ENCODE results near the gene BABAM1.
"Not testable (repeated sequence)": the region's sequence is repeated elsewhere in the genome, so short reads cannot be mapped to it uniquely, and the experiment has no call there.

BABAM1 gene

GRCh38 chr19:17275441-17276175 lies 8.4 kb downstream of the BABAM1 start:
- DNase-seq = no peak

DNA sequence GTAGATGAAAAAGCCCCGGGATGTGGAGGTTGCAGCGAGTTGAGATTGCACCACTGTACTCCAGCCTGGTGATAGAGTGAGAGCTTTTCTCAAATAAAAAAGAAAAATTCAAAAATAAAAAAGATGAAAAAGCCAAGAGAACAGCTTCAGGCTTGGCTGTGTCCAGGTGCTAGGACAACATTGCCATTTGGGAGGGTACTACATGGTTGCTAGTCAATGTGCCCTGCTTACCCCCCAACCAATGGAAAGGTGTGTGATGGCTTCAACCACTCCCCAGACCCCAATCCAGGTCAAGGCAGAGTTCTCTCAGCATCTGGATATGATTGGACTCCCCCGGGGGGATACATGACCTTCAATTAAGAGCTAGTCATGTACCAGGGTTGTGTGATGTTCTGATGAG lies 12.2 kb downstream of the BABAM1 start:
- no peak for DNase-seq

GRCh38 chr19:17281391-17282304 lies 14.4 kb downstream of the BABAM1 start, which contains the start of gene ANKLE1:
ANKLE1 (plus strand) TSS chr19:17281901; CDS start chr19:17281921, 20 bp downstream.
- no peak for DNase-seq

- peak; percentile 84 for DNase-seq
Observed at GRCh38 chr19:17282488-17283125, 15.4 kb downstream of the BABAM1 start.

DNA sequence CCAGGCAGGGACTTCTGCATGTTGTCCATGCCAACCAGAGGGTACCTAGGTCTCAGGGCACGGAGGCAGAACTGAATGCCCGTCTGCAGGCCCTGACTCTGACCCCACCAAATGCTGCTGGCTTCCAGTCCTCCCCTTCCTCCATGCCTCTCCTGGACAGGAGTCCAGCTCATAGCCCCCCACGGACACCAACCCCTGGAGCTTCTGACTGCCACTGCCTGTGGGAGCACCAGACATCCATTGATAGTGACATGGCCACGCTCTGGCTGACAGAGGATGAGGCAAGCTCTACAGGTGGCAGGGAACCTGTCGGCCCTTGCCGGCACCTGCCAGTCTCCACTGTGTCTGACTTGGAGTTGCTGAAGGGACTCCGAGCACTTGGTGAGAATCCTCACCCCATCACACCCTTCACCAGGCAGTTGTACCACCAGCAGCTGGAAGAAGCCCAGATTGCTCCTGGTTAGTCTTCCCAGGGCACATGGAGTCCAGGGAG lies 16.3 kb downstream of the BABAM1 start:
- no peak for DNase-seq

GRCh38 chr19:17285415-17286135 lies 18.3 kb downstream of the BABAM1 start:
- DNase-seq = no peak

GRCh38 chr19:17286263-17286662 lies 19.0 kb downstream of the BABAM1 start:
- no peak for DNase-seq

GRCh38 chr19:17286752-17287151 lies 19.5 kb downstream of the BABAM1 start:
- no peak for DNase-seq

- peak; percentile 73 for DNase-seq
Observed at GRCh38 chr19:17289489-17289888, 22.2 kb downstream of the BABAM1 start.

- DNase-seq = peak; percentile 82
Observed at GRCh38 chr19:17292301-17293074, 25.2 kb downstream of the BABAM1 start.

DNA sequence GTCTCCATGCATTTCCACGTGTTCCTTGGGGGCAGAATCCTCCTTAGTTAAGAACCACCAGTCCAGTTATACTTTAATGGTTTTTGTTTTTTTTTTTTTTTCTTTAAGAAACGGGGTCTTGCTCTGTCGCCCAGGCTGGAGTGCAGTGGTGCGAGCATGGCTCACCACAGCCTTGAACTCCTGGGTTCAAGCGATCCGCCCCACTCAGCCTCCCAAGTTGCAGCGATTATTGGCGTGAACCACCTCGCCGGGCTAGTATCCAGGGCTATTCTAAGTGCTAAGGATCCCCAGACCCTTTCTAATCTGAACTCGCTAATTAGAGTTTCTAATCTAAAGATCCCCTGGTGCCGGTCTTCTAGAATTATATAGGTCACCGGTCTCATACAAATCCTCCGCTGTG lies 26.4 kb downstream of the BABAM1 start:
- no peak for DNase-seq

DNA sequence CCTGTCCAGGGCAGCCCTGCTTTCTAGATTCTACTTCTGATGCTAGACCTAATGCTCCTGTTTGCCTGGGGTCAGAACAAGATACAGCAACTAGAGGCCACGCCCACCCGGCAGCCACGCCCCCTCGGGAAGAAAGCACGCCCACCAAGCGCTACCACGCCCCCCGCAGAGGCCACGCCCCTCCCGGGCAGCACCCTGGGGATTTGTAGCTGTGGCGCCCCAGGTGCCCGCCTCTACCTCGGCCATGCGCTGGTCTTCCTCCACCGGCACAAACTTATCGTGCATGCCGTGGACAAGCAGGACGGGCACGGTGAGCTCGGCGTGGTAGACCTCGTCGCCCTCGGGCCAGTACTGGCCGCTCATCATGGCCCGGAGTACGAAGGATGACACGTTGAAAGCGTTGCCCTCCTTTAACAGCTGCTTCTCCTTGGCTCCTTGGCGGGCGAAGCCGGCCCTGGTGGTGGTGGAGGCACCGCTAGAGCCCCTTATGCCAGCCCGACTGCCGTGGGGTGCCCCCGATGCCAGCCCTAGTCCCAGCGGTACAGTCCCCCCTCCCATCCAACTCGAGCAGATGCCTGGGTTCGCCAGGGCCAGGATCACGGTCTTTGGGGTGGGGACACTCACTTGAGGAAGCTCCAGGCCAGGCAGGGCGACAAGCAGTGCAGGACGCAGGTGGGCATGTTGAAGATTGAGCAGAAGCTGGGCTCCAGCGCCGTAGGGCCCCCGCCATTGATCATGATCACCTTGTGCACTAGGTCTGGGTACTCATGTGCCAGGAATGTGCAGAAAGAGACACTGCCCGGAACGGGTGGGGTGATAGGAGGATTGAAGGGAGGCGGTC lies 27.0 kb downstream of the BABAM1 start:
- DNase-seq = no peak

DNA sequence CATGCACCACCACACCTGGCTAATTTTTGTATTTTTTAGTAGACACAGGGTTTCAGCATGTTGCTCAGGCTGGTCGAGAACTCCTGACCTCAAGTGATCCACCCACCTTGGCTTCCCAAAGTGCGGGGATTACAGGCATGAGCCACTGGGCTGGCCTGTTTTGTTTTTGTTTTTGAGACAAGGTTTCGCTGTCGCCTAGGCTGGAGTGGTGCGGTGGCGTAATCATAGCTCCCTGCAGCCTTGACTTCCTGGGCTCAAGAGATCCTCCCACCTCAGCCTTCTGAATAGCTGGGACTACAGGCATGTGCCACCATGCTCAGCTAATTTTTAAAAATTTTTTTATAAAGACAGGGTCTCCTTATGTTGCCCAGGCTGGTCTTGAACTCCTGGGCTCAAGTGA lies 28.3 kb downstream of the BABAM1 start:
- not testable (repeated sequence) for DNase-seq

- DNase-seq = no peak
Observed at GRCh38 chr19:17296273-17296672, 29.0 kb downstream of the BABAM1 start.

DNA sequence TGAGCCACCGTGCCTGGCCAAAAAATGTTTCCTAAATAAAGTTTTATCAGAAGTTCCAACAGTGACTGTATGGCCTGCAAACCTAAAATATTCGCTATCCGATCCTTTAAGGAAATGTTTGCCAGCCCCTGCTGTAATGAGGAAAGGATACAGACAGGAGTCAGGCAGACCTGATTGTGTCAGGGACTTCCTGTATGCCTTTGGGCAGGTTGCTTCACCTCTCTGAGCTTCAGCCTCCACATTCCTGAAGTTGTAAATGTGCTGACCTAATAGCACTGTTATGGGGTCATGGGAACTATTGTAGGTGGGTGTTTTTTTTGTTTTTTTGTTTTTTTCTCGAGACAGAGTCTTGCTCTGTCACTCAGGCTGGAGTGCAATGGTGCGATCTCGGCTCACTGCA lies 29.7 kb downstream of the BABAM1 start:
- DNase-seq = no peak

DNA sequence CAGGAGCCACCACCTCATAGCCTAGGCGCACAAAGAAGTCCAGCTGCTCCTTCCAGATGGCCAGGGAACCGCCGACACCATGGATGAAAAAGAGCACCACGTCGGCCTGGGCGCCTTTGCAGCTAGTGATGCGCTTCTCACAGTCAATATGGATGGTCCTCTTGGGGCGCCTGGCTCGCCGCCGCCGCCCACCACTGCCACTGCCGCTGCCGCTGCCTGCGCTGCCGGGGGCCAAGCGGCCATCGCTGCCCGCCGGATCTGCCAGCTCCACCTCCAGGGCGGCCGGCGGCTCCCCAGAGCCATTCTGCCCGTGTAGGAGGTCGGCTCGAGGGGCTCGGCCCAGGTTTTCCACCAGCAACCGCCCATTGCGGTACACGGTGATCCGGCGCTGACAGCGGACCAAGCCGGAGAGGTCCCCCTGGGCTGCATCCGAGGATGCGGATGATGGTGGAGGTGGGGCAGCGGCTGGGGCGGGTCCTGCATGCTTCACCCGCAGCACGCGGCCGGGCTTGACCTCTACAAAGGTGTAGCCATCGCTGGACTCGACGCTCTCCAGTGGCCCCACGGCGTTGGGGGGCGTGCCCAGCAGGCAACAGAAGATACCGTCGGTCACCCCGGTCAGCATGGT lies 33.9 kb downstream of the BABAM1 start:
- DNase-seq = no peak

- no peak for DNase-seq
Observed at GRCh38 chr19:17302391-17303166, 35.3 kb downstream of the BABAM1 start.

GRCh38 chr19:17303167-17303939 lies 36.1 kb downstream of the BABAM1 start, which contains the start of gene ABHD8:
ABHD8 (minus strand) TSS chr19:17303425; CDS start chr19:17301616, 1,809 bp downstream.
- peak; percentile 97 for DNase-seq

DNA sequence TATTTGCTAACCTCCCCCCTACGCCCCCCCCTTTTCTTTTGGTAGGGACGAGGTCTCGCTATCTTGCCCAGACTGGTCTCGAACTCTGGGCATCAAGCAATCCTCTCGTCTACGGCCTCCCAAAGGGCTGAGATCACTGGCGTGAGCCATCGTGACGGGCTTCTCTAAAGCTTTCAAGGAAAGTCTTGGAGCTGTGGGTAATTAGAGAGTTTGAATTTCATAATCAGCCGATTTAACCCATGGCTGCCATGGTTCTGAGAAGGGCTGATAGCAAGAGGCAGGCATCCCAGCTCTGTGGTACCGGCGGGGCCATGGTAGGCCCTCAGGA lies 36.7 kb downstream of the BABAM1 start:
- DNase-seq = no peak

All from left hindlimb (tissue), 1 donor.